NCI-H2196 treated with DMSO at 0.1 percent for 48 hours (cell line): ENCODE results near the gene RHOBTB3.
"Not testable (repeated sequence)": the region's sequence is repeated elsewhere in the genome, so short reads cannot be mapped to it uniquely, and the experiment has no call there.

ENCODE experiments used
- DNase-seq: peaks from one replicate; lab custom pipeline; 2025; ENCODE audit not compliant: unreplicated experiment; lab: John Stamatoyannopoulos, UW

Gene RHOBTB3

GRCh38 chr5:95799191-95799835 lies 68.2 kb downstream of the RHOBTB3 start:
- no peak for DNase-seq

- no peak for DNase-seq
These were observed 69.4 kb downstream of the RHOBTB3 start for GRCh38 chr5:95800553-95800952.

GRCh38 chr5:95801532-95801931 lies 70.4 kb downstream of the RHOBTB3 start:
- DNase-seq = no peak

GRCh38 chr5:95801961-95802360 lies 70.8 kb downstream of the RHOBTB3 start:
- DNase-seq = no peak

GRCh38 chr5:95803271-95804148 lies 72.4 kb downstream of the RHOBTB3 start:
- DNase-seq = no peak

GRCh38 chr5:95804736-95805539 lies 73.8 kb downstream of the RHOBTB3 start:
- DNase-seq = no peak

- DNase-seq = no peak
These were observed 75.6 kb downstream of the RHOBTB3 start for GRCh38 chr5:95806687-95807086.

- DNase-seq = no peak
These were observed 77.0 kb downstream of the RHOBTB3 start for GRCh38 chr5:95808013-95808685.

GRCh38 chr5:95808686-95809413 lies 77.7 kb downstream of the RHOBTB3 start:
- DNase-seq = no peak

- no peak for DNase-seq
These were observed 78.4 kb downstream of the RHOBTB3 start for GRCh38 chr5:95809414-95809960.

- no peak for DNase-seq
These were observed 79.4 kb downstream of the RHOBTB3 start for GRCh38 chr5:95810305-95811125.

- not testable (repeated sequence) for DNase-seq
These were observed 79.9 kb downstream of the RHOBTB3 start for GRCh38 chr5:95811126-95811423.

- not testable (repeated sequence) for DNase-seq
These were observed 80.4 kb downstream of the RHOBTB3 start for GRCh38 chr5:95811461-95812073.

GRCh38 chr5:95812074-95812471 lies 80.9 kb downstream of the RHOBTB3 start:
- no peak for DNase-seq

- DNase-seq = not testable (repeated sequence)
These were observed 81.9 kb downstream of the RHOBTB3 start for GRCh38 chr5:95813035-95813434.

GRCh38 chr5:95815155-95815729 lies 84.1 kb downstream of the RHOBTB3 start:
- DNase-seq = no peak

- DNase-seq = no peak
These were observed 85.2 kb downstream of the RHOBTB3 start for GRCh38 chr5:95816341-95816740.

- DNase-seq = no peak
These were observed 85.6 kb downstream of the RHOBTB3 start for GRCh38 chr5:95816776-95817175.

GRCh38 chr5:95817430-95817829 lies 86.3 kb downstream of the RHOBTB3 start:
- no peak for DNase-seq
